ENCODE measurements around the gene TCTN2.
A peak's percentile ranks its signal among the peaks of the same experiment; 100 is the strongest.

The TCTN2 gene

GRCh38 chr12:123741937-123742572 is 71.1 kb downstream of the TCTN2 start:
- no peak for DNase-seq (ENCODE audit: low read depth, low spot score)

- DNase-seq (ENCODE audit: low read depth, low spot score): no peak
Measured at GRCh38 chr12:123743002-123743401, 72.1 kb downstream of the TCTN2 start.

DNA sequence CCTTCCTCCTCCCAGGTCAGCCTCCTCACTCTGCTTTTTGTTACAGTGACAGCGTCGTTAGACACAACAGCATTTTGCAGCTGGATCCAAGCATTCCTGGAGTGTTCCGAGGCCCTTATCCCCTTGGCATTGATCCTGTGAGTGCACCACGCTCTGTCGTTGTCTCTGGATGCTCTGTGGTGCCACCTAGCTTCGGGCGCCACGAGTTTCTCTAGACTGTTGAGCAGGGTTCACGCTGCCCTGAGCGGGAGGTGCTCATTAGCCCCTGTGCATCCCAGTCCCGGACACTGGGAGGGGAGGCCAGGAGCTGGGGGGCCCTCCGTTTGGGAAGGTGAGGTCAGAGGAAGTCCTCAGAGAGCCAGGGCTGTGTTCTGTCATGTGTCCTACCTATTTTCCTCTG is 73.9 kb downstream of the TCTN2 start:
- DNase-seq (ENCODE audit: low read depth, low spot score): no peak

GRCh38 chr12:123747309-123747708 is 76.4 kb downstream of the TCTN2 start:
- DNase-seq (ENCODE audit: low read depth, low spot score): no peak

DNA sequence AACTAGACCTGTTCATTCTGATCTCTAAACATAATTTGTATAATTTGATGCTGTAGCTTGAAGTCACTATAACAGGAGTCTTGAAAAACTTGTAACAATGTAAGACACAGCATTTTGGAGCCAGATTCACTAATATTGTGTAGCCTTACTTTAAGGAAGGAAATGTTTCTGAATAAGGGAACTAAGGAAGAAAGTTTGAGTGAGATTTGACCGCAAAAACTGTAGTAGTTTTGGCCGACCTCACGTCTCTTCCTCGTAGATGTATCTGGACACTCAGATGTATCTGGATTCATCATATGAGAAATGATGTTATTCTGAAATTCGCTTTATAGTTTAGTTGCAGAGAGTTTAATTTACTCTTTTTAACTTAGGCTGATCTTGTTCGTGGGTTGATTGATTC is 77.2 kb downstream of the TCTN2 start:
- no peak for DNase-seq (ENCODE audit: low read depth, low spot score)

DNA sequence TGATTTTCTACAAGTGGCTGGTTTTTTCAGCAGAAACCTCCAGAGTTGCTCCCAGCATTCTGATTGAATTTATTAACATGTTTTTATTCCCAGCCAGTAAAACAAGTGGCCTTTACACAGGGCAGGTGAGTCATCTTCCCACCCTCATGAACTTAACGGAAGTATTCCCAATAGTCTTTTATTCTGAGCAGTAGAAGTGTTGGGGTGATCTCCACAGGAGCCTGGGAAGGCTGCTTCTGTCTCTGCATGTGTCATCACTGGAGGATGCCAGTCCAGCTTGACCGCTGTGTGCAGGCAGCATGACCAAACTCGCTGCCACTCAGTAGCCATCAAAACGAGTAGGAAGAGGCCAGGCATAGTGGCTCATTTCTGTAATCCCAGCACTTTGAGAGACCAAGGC is 77.7 kb downstream of the TCTN2 start:
- DNase-seq (ENCODE audit: low read depth, low spot score): peak; percentile 60

DNA sequence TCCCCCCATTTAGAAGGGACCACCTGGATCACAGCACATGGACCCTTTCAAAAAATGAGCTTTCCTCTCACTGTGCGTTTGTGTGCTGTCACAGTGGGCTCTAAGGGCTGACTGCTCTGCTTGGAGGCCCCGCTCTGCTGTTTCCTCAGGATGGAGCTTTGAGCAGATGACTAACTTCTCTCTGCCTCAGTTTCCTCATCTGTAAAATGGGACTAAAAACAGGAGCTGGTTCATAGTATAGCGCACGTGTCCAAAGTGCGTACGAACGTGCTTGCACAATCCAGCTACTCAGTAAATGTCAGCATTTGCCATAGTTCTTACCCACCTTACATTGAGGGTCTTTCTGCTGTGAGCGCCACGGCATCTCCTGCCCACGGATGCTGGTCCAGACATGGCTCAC is 78.4 kb downstream of the TCTN2 start:
- no peak for DNase-seq (ENCODE audit: low read depth, low spot score)

DNA sequence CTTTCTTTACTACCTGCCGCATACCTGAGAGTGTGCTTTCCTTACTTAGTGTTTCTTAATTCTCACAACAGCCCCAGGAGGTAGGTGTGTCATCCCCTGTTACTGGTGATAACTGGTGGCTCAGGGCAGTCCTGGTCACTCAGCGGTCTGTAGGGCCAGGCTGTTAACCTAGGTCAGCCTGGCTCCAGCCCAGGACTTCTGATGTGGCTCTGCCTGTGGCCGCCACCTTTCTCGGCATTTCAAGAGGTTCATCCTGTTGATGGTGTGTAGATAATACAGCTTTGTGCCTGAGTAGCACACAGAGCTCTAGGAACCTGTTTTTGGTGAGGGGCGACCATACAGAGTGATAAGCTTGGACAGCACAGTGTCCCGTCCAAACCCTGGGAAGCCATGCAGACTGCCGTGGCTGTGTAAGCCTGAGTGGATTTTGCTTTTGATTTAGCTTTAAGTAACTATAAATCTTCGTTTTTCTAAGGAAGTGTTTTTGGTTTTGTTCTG is 79.3 kb downstream of the TCTN2 start:
- DNase-seq (ENCODE audit: low read depth, low spot score): no peak

DNA sequence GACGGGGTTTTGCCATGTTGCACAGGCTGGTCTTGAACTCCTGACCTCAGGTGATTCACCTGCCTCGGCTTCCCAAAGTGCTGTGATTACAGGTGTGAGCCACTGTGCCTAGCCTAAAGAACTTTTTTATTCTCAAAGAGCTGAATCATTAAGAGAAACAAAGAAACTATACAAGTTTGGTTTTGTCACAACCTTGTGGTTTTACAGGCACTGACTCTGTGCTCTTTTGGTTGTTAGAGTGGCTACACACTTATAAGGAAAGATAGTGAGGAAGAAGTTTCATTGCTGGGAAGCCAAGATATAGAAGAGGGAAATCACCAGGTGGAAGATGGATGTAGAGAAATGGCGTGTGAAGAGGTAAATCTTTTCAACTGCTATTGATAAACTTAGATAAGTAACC is 81.1 kb downstream of the TCTN2 start:
- no peak for DNase-seq (ENCODE audit: low read depth, low spot score)

DNA sequence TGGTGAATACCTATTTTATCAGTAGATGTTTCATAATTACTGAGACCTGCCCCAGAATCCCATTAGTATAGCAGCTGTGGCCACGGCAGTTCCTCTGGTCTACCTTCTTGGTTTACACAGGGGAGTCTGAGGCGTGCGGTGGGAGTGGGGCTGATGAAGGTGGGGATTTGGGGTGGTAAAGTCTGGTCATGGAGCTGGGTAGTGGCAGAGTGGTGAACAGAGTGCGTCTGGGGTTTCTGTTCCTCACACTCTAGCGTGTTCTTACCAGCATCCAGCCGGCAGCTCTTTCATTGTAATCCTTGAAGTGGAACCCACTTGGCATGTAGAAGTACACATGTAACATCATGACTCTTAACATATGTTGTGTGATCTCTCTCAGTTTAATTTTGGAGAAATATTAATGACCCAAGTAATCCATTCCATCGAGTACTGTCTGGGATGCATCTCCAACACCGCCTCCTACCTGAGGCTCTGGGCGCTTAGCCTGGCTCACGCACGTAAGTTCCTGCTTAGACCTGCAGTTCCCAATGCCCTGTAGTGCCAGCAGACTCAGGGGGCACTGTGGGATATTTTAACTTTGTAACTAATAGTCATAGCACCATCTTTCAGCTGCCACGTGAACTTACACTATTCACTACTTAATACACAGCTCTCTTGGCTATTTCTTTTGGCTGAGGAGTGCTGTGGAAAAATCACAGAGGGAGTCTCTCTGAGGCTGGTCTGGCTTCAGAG is 83.3 kb downstream of the TCTN2 start:
- no peak for DNase-seq (ENCODE audit: low read depth, low spot score)

- no peak for DNase-seq (ENCODE audit: low read depth, low spot score)
Measured at GRCh38 chr12:123757561-123757960, 86.6 kb downstream of the TCTN2 start.
